SK-N-SH (cell line): ENCODE measurements around the gene ZBTB47.

Experiments used
- CHD2 ChIP-seq: fragments of 150-350 bp; IDR thresholded peaks from 2 replicates; pipeline ENCODE4 v1.6.1; 2018; ENCODE audit warnings: low read length; ENCODE audit not compliant: partially characterized antibody
- EP300 ChIP-seq, 2 experiments: IDR thresholded peaks; 2 replicates each; pipeline versions ENCODE4 v1.4.0 to v1.6.1; 2012; ENCODE audit warnings: borderline replicate concordance in 1 of 2, low read depth in 1 of 2, low read length in 1 of 2
- EZH2phosphoT487 ChIP-seq: fragments of 200-600 bp; sonication (generic); IDR thresholded peaks from 2 replicates; pipeline ENCODE4 v1.6.1; 2017; ENCODE audit warnings: low read depth, mixed run types, mild to moderate bottlenecking, antibody characterized with exemption, moderate library complexity, borderline replicate concordance
- MEF2A ChIP-seq: IDR thresholded peaks from 2 replicates; pipeline ENCODE4 v1.4.0; 2012; ENCODE audit warnings: low read depth, borderline replicate concordance
- MXI1 ChIP-seq: IDR thresholded peaks from 2 replicates; pipeline ENCODE4 v1.6.1; 2012; ENCODE audit warnings: mild to moderate bottlenecking, low read depth, low read length, improper control_type of control experiment
- POLR2AphosphoS5 ChIP-seq: IDR thresholded peaks from 2 replicates; pipeline ENCODE4 v1.6.1; 2012; ENCODE audit warnings: low read depth, low read length
- RCOR1 ChIP-seq: fragments of 150-350 bp; IDR thresholded peaks from 2 replicates; pipeline ENCODE4 v1.6.1; 2017; ENCODE audit warnings: antibody characterized with exemption, low read length
- REST ChIP-seq: IDR thresholded peaks from 2 replicates; pipeline ENCODE4 v1.6.1; 2012; ENCODE audit warnings: mild to moderate bottlenecking, low read depth, low read length, moderate library complexity
- TAF1 ChIP-seq: IDR thresholded peaks from 2 replicates; pipeline ENCODE4 v1.6.1; 2012; ENCODE audit warnings: low read depth, mild to moderate bottlenecking, low read length, moderate library complexity, borderline replicate concordance
- TCF12 ChIP-seq: IDR thresholded peaks from 2 replicates; pipeline ENCODE4 v1.4.0; 2012
- TEAD4 ChIP-seq: IDR thresholded peaks from 2 replicates; pipeline ENCODE4 v1.4.0; 2012; ENCODE audit warnings: mild to moderate bottlenecking, borderline replicate concordance; ENCODE audit not compliant: insufficient read depth
- USF1 ChIP-seq: IDR thresholded peaks from 2 replicates; pipeline ENCODE4 v1.4.0; 2012; ENCODE audit warnings: low read depth, borderline replicate concordance
- YY1 ChIP-seq: IDR thresholded peaks from 2 replicates; pipeline ENCODE4 v1.4.0; 2012; ENCODE audit warnings: low read depth, mild to moderate bottlenecking
- TF ChIP-seq, protein P1 (sequence below): fragments of 200-600 bp; sonication (generic); IDR thresholded peaks from 2 replicates; pipeline ENCODE4 v1.6.1; 2017; ENCODE audit warnings: antibody characterized with exemption, mild to moderate bottlenecking, moderate library complexity

DNA sequence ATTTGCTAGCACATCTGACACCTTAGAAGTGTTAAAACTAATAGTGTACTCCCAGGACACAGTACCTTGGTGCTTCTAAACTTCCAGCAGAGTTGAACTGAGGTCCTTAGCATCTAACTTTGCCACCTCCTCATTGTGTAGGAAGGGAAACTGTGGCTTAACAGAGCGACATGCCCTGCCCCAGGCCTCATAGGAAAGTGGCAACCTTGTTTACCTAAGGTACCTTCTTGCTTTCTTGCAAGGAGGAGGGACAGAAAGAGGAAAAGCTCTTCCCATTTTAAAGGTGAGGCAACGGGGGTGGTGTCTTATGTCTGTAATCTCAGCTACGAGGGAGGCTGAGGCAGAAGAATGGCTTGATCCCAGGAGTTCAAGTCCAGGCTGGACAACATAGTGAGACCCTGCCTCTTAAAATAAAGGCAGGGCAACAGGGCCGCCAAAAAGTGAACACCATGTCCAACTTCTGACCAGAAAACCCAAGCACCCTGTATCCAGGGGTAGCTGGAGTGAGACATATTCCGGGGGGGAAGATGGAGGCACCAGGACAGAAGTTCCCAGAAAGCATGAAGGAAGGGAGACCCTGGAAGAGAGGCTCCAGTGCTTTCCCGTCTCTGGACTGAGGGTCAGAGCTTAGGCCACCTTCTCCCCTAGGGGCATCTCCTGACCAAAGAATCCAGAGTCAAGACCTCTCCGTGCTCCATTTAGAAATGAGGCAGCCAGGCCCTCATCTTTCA, 31.3 kb downstream of the ZBTB47 start:
- TF ChIP-seq TEAD4 (no peak), TAF1 (no peak), USF1 (no peak), POLR2AphosphoS5 (no peak), MXI1 (no peak), MEF2A (no peak), REST (no peak), CHD2 (no peak), YY1 (no peak), EP300 (IDR thresholded peaks at IDR 0.05; ENCODE audit: borderline replicate concordance in 1 of 2, low read depth in 1 of 2, low read length in 1 of 2) (no peak), EZH2phosphoT487 (no peak), RCOR1 (no peak), TCF12 (no peak)
- TF ChIP-seq, protein P1, sequence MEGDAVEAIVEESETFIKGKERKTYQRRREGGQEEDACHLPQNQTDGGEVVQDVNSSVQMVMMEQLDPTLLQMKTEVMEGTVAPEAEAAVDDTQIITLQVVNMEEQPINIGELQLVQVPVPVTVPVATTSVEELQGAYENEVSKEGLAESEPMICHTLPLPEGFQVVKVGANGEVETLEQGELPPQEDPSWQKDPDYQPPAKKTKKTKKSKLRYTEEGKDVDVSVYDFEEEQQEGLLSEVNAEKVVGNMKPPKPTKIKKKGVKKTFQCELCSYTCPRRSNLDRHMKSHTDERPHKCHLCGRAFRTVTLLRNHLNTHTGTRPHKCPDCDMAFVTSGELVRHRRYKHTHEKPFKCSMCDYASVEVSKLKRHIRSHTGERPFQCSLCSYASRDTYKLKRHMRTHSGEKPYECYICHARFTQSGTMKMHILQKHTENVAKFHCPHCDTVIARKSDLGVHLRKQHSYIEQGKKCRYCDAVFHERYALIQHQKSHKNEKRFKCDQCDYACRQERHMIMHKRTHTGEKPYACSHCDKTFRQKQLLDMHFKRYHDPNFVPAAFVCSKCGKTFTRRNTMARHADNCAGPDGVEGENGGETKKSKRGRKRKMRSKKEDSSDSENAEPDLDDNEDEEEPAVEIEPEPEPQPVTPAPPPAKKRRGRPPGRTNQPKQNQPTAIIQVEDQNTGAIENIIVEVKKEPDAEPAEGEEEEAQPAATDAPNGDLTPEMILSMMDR: no peak
